GM21367 (cell line): ENCODE data around the gene WFDC2.

ENCODE experiments used
- ATAC-seq: cut with Tn5 transposase; IDR thresholded peaks from one replicate; pipeline ENCODE4 v1.9.1; 2021; ENCODE audit not compliant: unreplicated experiment

WFDC2 gene

GRCh38 chr20:45489083-45489531 lies 19.6 kb downstream of the WFDC2 start:
- ATAC-seq: no peak

GRCh38 chr20:45495501-45495941 lies 26.0 kb downstream of the WFDC2 start:
- ATAC-seq: no peak

DNA sequence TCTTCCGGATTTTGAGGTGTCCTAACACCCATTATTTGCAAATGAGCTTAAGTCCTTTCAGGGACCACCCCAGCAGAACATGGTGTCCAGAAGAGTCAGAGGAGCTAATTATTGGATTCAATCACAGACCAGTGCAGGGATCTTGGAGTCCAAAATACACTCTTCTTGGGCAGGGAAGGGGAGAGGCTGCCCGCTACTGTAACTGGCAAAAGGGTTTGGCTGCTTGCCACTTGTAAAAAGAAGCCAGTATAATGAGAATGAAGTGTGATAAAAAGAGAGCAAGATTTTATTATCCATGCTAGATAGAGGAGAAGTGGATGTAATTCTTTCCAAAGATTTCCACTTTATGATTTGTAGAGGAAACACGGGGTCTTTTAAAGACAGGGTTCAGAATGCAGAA lies 26.6 kb downstream of the WFDC2 start:
- ATAC-seq: no peak

DNA sequence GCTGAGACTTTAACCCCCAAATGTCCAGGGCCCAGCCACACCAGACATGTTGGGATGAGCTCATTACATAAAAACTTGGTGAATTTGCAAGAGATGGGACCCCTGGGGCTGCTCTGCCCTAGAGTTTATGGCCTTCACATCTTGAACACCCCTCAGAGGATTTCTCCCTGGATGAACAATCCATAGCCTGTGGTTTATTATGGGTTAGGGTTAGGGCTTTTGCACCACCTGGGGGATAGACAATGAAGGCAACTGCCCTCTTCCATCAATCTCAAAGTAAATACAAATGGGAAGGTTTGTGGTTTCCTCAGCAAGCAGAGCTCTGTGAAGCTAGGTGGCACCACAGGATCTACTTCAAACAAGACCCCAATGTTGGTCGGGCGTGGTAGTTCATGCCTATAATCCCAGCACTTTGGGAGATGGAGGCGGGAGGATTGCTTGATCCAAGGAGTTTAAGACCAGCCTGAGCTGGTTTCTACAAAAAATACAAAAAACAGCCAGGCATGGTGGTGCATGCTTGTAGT lies 28.5 kb downstream of the WFDC2 start:
- ATAC-seq: no peak

GRCh38 chr20:45500022-45500421 lies 30.5 kb downstream of the WFDC2 start:
- no peak for ATAC-seq

DNA sequence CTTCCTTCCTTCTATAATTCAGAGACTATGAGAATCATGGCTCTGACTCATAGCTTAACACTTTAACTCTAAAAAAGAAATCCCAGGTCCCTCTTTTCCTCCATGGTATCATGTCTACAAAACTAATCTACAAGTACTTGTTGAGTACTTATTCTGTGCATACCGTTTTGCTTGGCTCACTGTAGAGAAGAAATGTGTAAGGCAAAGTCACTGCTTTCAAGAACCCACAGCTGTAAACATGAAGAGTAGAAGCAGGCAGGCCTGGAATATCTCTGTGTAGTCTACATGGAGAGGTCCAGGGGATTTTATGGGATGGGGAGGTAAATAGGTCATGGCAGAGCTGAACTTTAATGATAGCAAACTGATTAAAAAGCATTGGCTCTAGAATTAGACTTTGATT lies 32.0 kb downstream of the WFDC2 start:
- no peak for ATAC-seq

- no peak for ATAC-seq
These were observed 33.0 kb downstream of the WFDC2 start for GRCh38 chr20:45502561-45502960.

DNA sequence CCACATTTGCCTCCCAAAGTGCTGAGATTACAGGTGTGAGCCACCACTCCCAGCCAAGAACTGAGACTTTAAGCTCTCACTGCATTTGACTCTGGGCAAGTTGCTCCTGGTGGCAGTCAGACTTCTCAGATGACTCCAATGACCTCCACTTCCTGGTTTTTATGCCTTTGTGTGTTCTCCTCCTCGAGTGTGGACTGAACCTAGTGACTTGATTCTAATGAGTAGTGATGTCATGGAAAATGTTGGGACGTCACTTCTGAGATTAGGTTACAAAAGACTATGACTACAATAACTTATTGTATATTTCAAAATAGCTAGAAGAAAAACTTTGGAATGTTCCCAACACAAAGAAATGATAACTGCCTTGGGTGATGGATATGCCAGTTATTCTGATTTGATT lies 33.9 kb downstream of the WFDC2 start:
- no peak for ATAC-seq

GRCh38 chr20:45506398-45506797 lies 36.8 kb downstream of the WFDC2 start:
- ATAC-seq: no peak

GRCh38 chr20:45507011-45507820 lies 37.7 kb downstream of the WFDC2 start:
- ATAC-seq: no peak

- ATAC-seq: no peak
These were observed 38.7 kb downstream of the WFDC2 start for GRCh38 chr20:45508068-45508886.

DNA sequence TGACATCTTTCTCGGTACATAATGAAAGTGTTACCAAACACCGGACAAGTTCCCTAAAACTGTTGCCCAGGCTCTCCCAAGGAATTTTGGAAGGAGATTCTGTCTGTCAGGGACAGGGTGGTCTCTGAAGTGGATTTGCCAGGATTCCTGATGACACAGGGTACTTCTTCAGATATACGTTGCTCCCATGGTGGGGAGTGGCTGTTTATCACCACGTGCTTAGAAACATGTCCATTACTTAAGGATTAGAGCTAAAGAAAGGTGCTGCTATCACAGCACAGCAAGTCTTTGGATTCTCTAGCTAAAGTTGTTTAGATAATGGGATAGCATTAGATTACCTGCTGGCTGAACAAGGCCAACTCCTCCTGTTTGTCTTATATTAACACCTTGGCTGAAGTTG lies 39.5 kb downstream of the WFDC2 start:
- no peak for ATAC-seq

DNA sequence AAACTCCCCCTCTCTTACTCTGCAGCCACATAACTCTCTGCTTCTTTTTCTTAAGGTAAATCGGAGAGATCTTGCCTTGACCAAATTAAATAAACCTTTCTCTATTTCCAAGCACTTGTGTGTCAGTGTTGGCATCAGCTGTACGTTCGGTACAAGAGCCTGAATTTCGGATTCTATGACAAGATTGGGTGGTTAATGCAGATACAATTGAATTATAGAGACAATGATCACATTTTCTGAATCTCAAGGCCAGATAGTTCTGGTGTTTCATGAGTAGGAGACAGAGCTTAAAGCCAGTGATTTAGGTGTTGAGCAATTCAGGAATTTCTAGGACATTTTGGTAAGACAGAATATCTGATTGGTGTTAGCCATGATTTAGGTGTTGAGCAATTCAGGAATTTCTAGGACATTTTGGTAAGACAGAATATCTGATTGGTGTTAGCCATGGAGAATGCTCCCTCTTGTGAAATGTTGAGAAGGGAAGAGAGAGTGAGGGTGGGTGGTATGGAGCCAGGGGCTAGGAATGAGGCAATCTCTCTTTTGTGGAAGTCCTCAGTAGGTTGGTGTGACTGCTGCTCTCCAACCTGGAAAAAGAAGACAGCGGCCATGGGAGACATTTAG lies 40.8 kb downstream of the WFDC2 start:
- ATAC-seq: no peak

- no peak for ATAC-seq
These were observed 45.8 kb downstream of the WFDC2 start, which contains the start of gene SPINT3 for GRCh38 chr20:45515147-45515913. TSS of gene SPINT3 (minus strand) at chr20:45515622. CDS start at chr20:45515608, 14 bp downstream.

DNA sequence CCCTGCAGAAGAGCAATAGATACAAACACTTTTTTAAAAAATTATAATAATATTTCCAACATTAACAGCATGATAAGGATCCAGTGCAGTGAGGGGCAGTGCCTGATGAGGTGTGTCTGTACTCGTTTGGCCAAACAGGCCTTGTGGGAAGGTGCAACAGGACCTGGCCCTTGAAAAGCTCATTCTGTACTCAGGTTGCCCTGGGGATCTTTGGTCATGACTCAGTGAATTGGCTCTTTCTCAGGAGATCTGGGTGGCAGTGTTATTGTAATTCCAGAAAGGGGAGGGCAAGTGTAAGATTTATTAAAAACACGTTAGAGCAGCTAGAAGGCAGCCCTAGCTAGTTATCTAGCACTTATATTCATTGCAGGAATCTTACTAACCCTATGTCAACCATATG lies 48.7 kb downstream of the WFDC2 start:
- no peak for ATAC-seq

DNA sequence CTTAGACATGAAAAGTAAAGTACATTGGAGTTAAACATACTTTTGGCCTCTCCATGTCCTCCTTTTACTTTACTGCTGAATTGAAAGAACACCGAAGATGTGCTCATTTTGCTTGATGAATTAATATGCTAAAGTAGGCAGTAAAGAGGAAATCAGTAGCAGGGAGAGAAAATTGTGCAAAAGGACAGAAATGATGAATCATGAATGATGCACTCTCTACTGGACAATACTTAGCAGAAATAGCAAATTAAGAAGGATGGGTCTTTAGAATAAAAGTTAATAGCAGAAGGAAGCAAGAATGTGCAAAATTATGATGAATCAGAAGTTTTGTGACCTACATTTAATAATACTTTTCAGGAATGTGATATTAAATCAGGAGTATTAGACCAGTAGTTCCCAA lies 54.3 kb downstream of the WFDC2 start:
- no peak for ATAC-seq

- no peak for ATAC-seq
These were observed 57.7 kb downstream of the WFDC2 start for GRCh38 chr20:45527294-45527693.
